NCI-H460 (cell line): ENCODE measurements around the gene PAPPA2. TPM values are rescaled to one million over a fixed set of nuclear protein-coding genes. Genes with fewer than 3 reads are reported as not detected.

ENCODE experiments used
- DNase-seq: peaks from one replicate; pipeline ENCODE4 v3.0.0-alpha.2; 2016; ENCODE audit warnings: low read depth; ENCODE audit errors: extremely low read depth
- total RNA-seq: library from RNA; depleted of rRNA; stranded (reverse); fragments of >200 nt; shearing (Covaris generic); gene quantifications from 2 replicates; pipeline ENCODE4 v1.2.3, GENCODE V29; 2014

Gene PAPPA2
- total RNA-seq, 1 experiment from 2014 or later = 30.1 TPM

- peak; percentile 36 for DNase-seq
These were observed 380.6 kb downstream of the PAPPA2 start for GRCh38 chr1:176843352-176844297.

- no peak for DNase-seq
These were observed 384.1 kb downstream of the PAPPA2 start for GRCh38 chr1:176847052-176847451.

DNA sequence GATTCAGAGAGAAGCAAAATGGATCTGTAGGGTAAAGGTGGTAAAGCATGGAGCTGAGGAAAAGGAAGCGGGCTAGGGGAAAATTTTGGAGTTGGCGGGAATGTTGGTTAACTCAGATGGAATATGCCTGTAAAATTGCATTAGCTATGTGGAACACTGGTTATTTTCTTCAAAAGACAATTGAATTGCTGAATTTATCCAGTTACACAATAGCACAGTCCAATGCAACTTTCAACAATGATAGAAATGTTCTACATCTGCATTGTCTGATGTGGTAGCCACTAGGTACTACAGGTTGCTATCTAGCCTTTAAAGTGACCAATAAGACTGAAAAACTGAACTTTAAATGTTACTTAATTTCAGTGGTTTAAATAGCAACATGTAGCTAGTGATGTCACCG is 386.3 kb downstream of the PAPPA2 start:
- DNase-seq = no peak

DNA sequence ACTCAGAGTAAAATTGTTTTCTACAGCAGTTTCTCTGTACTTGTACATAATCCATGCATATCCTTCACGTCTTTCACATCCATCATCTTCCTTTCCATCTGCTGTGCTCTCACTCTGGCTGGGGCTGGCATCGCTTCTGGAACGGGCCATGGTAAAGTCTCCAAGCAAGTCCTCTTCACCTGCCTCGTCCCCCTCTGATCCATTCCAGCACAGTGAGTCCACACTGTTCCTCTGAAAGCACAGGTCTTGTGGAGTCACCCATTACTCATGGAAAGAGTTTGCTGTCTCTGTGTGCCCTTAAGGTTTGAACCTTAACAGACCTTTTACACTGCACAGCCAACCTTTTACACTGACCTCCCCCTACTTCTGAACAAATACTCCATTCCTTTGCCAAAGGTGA is 387.9 kb downstream of the PAPPA2 start:
- DNase-seq = no peak

- no peak for DNase-seq
These were observed 389.1 kb downstream of the PAPPA2 start for GRCh38 chr1:176852124-176852523.

GRCh38 chr1:176853503-176853902 is 390.5 kb downstream of the PAPPA2 start:
- no peak for DNase-seq

DNA sequence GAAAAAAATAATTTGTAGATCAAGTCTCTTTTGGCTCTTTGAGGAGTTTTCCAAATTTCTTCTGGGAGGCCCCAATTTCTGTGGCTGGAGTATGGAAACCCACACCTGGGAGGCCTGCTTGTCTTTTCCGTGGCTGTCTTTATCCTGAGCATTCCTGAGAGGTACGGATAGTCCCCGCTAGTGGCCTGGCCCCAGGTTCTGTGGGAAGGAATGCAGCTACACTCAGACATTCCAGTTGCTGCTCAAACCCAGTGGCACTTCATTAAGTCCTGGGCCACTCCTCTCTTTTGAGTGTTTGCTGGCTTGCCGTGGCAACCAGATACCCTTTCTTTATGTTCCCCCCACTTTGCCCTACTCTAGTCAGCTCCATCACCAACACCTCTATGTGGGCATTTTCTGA is 391.1 kb downstream of the PAPPA2 start:
- DNase-seq = no peak

- no peak for DNase-seq
These were observed 392.1 kb downstream of the PAPPA2 start for GRCh38 chr1:176854758-176855745.

DNA sequence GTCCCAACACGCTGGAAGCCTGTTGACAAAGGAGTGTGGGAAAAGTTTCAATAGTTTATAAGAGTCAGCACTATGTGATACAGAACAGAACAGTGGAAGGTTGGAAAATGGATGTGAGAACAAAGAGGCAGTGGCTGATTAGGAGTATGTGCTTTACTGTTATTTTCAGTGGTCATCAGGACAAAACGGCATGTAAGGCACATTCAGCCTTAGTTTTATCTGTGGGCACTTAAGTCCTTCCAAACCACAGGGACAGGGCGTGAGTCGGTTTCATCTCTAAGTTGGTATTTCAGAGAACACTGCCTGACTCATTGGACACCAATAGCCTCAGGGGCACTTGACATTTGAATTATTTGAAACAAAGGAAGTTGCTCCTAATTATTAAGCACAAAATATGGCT is 394.7 kb downstream of the PAPPA2 start:
- no peak for DNase-seq

- no peak for DNase-seq
These were observed 395.5 kb downstream of the PAPPA2 start for GRCh38 chr1:176858433-176858916.

DNA sequence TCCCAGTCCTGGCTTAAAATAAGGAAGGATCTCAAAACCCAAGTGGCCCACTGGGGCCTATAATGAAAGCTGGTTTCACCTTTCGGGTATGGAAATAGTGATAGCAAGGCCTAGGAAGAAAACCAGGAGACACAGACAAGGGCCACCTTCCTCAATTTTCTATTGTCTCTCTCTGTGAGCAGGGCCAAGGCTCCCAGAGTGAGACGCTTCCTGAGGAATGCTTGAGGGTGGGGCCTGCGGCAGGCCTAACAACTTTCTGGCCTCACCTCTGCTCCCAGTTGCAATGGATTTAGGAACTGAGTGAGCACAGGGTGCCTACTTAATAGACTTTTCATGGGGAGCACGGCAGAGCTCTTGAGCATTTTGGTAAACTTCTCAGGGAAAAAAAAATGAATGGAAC is 400.6 kb downstream of the PAPPA2 start:
- no peak for DNase-seq

GRCh38 chr1:176864211-176864610 is 401.2 kb downstream of the PAPPA2 start:
- no peak for DNase-seq

DNA sequence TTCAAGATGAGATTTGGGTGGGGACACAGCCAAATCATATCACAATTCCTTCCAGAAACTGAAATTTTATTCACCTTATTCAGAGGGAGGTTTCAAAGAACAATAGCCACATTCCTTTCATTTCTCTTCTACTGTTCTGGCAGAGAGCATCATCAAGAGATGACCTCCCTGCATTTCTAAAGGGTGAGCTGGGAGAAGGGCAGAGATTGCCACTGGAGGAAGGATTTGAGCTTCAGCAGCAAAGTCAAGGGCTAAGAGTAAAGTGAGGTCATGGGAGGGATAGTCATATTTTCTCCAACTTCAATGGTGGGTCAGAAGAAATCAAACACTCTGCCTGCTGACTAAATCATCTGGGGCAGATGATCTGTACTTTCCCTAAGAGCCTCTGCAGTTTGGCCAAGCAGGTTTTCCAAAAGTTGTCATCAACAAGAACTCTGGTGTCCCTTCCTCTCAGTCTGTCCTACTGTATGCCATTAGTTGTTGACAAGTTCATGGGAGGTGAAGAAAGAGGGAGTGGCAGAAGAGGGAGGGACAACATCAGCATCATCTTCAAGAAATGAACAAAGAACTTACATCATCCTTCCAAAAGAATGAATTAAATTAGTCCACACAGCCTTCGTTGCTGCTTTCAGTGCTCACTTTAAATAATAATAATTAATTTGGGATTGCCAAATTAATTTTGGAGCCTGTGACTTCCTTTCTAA is 403.2 kb downstream of the PAPPA2 start:
- no peak for DNase-seq

- no peak for DNase-seq
These were observed 406.6 kb downstream of the PAPPA2 start for GRCh38 chr1:176869577-176869976.

DNA sequence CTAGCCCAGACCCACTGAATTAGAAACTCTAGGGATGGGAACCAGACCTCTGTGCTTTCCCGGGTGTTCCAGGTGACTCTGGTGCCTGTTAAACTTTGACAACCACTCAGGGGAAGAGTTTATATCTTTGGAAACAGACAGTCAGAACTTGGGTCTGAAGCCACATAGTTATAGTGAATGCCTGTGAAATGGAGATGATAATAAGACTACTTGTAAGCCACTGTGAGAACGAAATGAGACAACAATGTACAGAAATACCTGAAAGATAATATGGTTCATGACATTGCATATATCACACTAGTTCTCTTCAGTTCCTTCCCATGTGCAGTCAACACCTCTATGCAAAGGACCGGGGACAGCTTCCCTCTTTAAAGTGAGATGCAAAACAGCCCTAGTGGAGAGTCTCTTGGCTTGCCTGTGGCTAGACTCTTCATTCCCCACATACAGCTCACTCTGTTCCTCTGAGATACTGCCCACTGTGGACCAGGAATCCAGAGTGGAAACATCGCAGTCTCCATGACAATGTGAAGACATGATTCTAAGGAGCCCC is 414.1 kb downstream of the PAPPA2 start:
- no peak for DNase-seq

- DNase-seq = no peak
These were observed 414.6 kb downstream of the PAPPA2 start for GRCh38 chr1:176877557-176877956.

- no peak for DNase-seq
These were observed 416.0 kb downstream of the PAPPA2 start for GRCh38 chr1:176878750-176879536.

- DNase-seq = no peak
These were observed 417.0 kb downstream of the PAPPA2 start for GRCh38 chr1:176879784-176880620.
